Suprapubic skin (tissue), 4 donors: ENCODE results near the gene ALAS1. TPM values are rescaled to one million over a fixed set of nuclear protein-coding genes. Genes with fewer than 3 reads are reported as not detected.
A peak's percentile ranks its signal among the peaks of the same experiment; 100 is the strongest.

Source experiments
- DNase-seq, 2 donors: peaks; one replicate each; pipeline ENCODE4 v3.0.0-alpha.2; 2019; ENCODE audit warnings: low spot score in 2 of 2
- H3K27ac ChIP-seq: fragments of 200-600 bp; sonication (generic); one replicate; pipeline ENCODE4 v1.5.1; 2019
- H3K27me3 ChIP-seq: fragments of 200-600 bp; sonication (generic); one replicate; pipeline ENCODE4 v1.5.1; 2019
- H3K36me3 ChIP-seq: fragments of 200-600 bp; sonication (generic); one replicate; pipeline ENCODE4 v1.5.1; 2019
- H3K4me1 ChIP-seq: fragments of 200-600 bp; sonication (generic); one replicate; pipeline ENCODE4 v1.5.1; 2019
- H3K4me3 ChIP-seq: fragments of 200-600 bp; sonication (generic); one replicate; pipeline ENCODE4 v1.5.1; 2019; ENCODE audit warnings: mild to moderate bottlenecking
- H3K9me3 ChIP-seq: fragments of 200-600 bp; sonication (generic); one replicate; pipeline ENCODE4 v1.5.1; 2019
- CTCF ChIP-seq, 2 donors: fragments of 200-600 bp in 1 of 2; fragments of 450-650 bp in 1 of 2; sonication (generic) in 1 of 2; IDR thresholded peaks; one replicate each; pipeline ENCODE4 v1.5.1; 2016 to 2019; ENCODE audit warnings: antibody characterized with exemption in 2 of 2, mild to moderate bottlenecking in 1 of 2, moderate library complexity in 1 of 2
- EP300 ChIP-seq: sonication (generic); formaldehyde crosslinking; IDR thresholded peaks from one replicate; pipeline ENCODE4 v1.6.1; 2017; ENCODE audit warnings: antibody characterized with exemption
- POLR2A ChIP-seq, 2 donors: fragments of 450-650 bp; IDR thresholded peaks; one replicate each; pipeline ENCODE4 v1.6.1; 2017; ENCODE audit warnings: antibody characterized with exemption in 2 of 2, mild to moderate bottlenecking in 2 of 2, moderate library complexity in 2 of 2
- POLR2AphosphoS5 ChIP-seq, 3 donors: sonication (generic); formaldehyde crosslinking; IDR thresholded peaks; one replicate each; pipeline ENCODE4 v1.6.1; 2017; ENCODE audit warnings: antibody characterized with exemption in 3 of 3
- WGBS: methylation state at CpG from one replicate; pipeline ENCODE4 v1.1.5; 2018; 5-methylcytosine and 5-hydroxymethylcytosine counted together
- total RNA-seq, 4 donors: library from RNA; depleted of rRNA; stranded (reverse); fragments of >200 nt; gene quantifications; one replicate each; pipeline ENCODE4 v1.1.0, GENCODE V29; 2016

ALAS1 gene
- total RNA-seq, 4 donors from 2014 or later = 28.8 to 54.4 (median 31.9) TPM

- no peak for TF ChIP-seq POLR2A (IDR thresholded peaks at IDR 0.05)
- no peak for TF ChIP-seq CTCF (IDR thresholded peaks at IDR 0.05)
- no peak for TF ChIP-seq POLR2AphosphoS5 (IDR thresholded peaks at IDR 0.05)
- no peak for TF ChIP-seq EP300
- Histone ChIP-seq H3K9me3 (no peaks in the 10 kb centered on the region), H3K4me1 (peaks cover 7% of the 10 kb centered on the region), H3K27me3 (no peaks in the 10 kb centered on the region), H3K27ac (no peak overlapping the region), H3K36me3 (peaks cover 93% of the 10 kb centered on the region), H3K4me3 (no peak overlapping the region)
- no peak for DNase-seq
- WGBS = 91% methylated on average over 8 of the region's 18 CpGs
These were observed 13.4 kb downstream of the ALAS1 start for GRCh38 chr3:52211268-52211891.

GRCh38 chr3:52213005-52213404, 15.0 kb downstream of the ALAS1 start:
- DNase-seq = no peak
- 83% methylated on average over 8 of the region's 8 CpGs for WGBS
- H3K4me3 ChIP-seq = no peak overlapping the region
- H3K4me1 ChIP-seq = peaks cover 24% of the 10 kb centered on the region
- H3K27me3 ChIP-seq = no peaks in the 10 kb centered on the region
- TF ChIP-seq POLR2AphosphoS5 (IDR thresholded peaks at IDR 0.05) (no peak), CTCF (IDR thresholded peaks at IDR 0.05) (no peak), POLR2A (IDR thresholded peaks at IDR 0.05) (no peak), EP300 (no peak)
- H3K36me3 ChIP-seq = peaks cover 77% of the 10 kb centered on the region
- no peaks in the 10 kb centered on the region for H3K9me3 ChIP-seq
- H3K27ac ChIP-seq = no peak overlapping the region

GRCh38 chr3:52213901-52214300, 15.9 kb downstream of the ALAS1 start:
- DNase-seq = no peak
- Histone ChIP-seq H3K9me3 (no peaks in the 10 kb centered on the region), H3K36me3 (peaks cover 68% of the 10 kb centered on the region), H3K27ac (no peak overlapping the region), H3K4me3 (no peak overlapping the region), H3K4me1 (peaks cover 33% of the 10 kb centered on the region), H3K27me3 (no peaks in the 10 kb centered on the region)
- TF ChIP-seq POLR2A (IDR thresholded peaks at IDR 0.05) (no peak), CTCF (IDR thresholded peaks at IDR 0.05) (no peak)

GRCh38 chr3:52215351-52215750, 17.4 kb downstream of the ALAS1 start:
- Histone ChIP-seq H3K4me1 (peaks cover 45% of the 10 kb centered on the region), H3K4me3 (no peak overlapping the region), H3K36me3 (peaks cover 53% of the 10 kb centered on the region), H3K27ac (no peak overlapping the region), H3K27me3 (no peaks in the 10 kb centered on the region), H3K9me3 (no peaks in the 10 kb centered on the region)
- peak in 1 of 2 donors; percentile 52 for DNase-seq
- WGBS = 96% methylated on average over 7 of the region's 7 CpGs
- TF ChIP-seq POLR2AphosphoS5 (IDR thresholded peaks at IDR 0.05) (no peak), POLR2A (IDR thresholded peaks at IDR 0.05) (no peak), EP300 (no peak), CTCF (IDR thresholded peaks at IDR 0.05) (no peak)

- Histone ChIP-seq H3K9me3 (no peaks in the 10 kb centered on the region), H3K4me3 (no peak overlapping the region), H3K36me3 (peaks cover 39% of the 10 kb centered on the region), H3K27ac (peak overlapping the region; percentile 83), H3K4me1 (peaks cover 51% of the 10 kb centered on the region), H3K27me3 (no peaks in the 10 kb centered on the region)
- WGBS = 32% methylated on average over 13 of the region's 13 CpGs
- TF ChIP-seq POLR2AphosphoS5 (IDR thresholded peaks at IDR 0.05) (peak; percentile 41 to 56 (median 55)), CTCF (IDR thresholded peaks at IDR 0.05) (no peak), POLR2A (IDR thresholded peaks at IDR 0.05) (no peak), EP300 (no peak)
- peak in 1 of 2 donors; percentile 86 for DNase-seq
These were observed 18.8 kb downstream of the ALAS1 start for GRCh38 chr3:52216585-52217408.
